Osteocyte (in vitro differentiated cells): Measurements from ENCODE around the gene LBX1. TPM values are rescaled to one million over a fixed set of nuclear protein-coding genes. Genes with fewer than 3 reads are reported as not detected.

Experiments used
- DNase-seq: peaks from one replicate; pipeline ENCODE4 v3.0.0; 2021; ENCODE audit warnings: mixed read lengths; ENCODE audit not compliant: unreplicated experiment; ENCODE audit errors: extremely low spot score
- H3K27ac Mint-ChIP-seq: one replicate; pipeline ENCODE4 v1.8.0; 2021; ENCODE audit warnings: mild to moderate bottlenecking, mixed read lengths; ENCODE audit not compliant: unreplicated experiment
- H3K27me3 Mint-ChIP-seq: one replicate; pipeline ENCODE4 v1.8.0; 2021; ENCODE audit warnings: mixed read lengths; ENCODE audit not compliant: unreplicated experiment
- H3K36me3 Mint-ChIP-seq: one replicate; pipeline ENCODE4 v1.8.0; 2021; ENCODE audit warnings: mixed read lengths; ENCODE audit not compliant: unreplicated experiment
- H3K4me1 Mint-ChIP-seq: one replicate; pipeline ENCODE4 v1.8.0; 2021; ENCODE audit warnings: mixed read lengths; ENCODE audit not compliant: unreplicated experiment
- H3K4me3 Mint-ChIP-seq: one replicate; pipeline ENCODE4 v1.8.0; 2021; ENCODE audit warnings: mild to moderate bottlenecking, moderate library complexity, mixed read lengths; ENCODE audit not compliant: unreplicated experiment
- H3K9me3 Mint-ChIP-seq: one replicate; pipeline ENCODE4 v1.8.0; 2021; ENCODE audit warnings: mixed read lengths; ENCODE audit not compliant: unreplicated experiment
- total RNA-seq: library from RNA; stranded (reverse); gene quantifications from 2 replicates; pipeline ENCODE4 v1.2.1, GENCODE V29; 2021
- TF ChIP-seq, protein P1 (sequence below): fragments of 200-600 bp; sonication (generic); IDR thresholded peaks from 2 replicates; pipeline ENCODE4 v1.5.0; 2021; ENCODE audit warnings: antibody characterized with exemption, mild to moderate bottlenecking, moderate library complexity

Gene LBX1
- total RNA-seq, 1 donor from 2014 or later = not detected

- Mint-ChIP-seq H3K36me3 (peaks cover 4% of the 10 kb centered on the region), H3K9me3 (no peaks in the 10 kb centered on the region), H3K4me1 (peaks cover 8% of the 10 kb centered on the region), H3K27ac (no peak overlapping the region), H3K4me3 (no peak overlapping the region), H3K27me3 (peaks cover 88% of the 10 kb centered on the region)
- TF ChIP-seq, protein P1, sequence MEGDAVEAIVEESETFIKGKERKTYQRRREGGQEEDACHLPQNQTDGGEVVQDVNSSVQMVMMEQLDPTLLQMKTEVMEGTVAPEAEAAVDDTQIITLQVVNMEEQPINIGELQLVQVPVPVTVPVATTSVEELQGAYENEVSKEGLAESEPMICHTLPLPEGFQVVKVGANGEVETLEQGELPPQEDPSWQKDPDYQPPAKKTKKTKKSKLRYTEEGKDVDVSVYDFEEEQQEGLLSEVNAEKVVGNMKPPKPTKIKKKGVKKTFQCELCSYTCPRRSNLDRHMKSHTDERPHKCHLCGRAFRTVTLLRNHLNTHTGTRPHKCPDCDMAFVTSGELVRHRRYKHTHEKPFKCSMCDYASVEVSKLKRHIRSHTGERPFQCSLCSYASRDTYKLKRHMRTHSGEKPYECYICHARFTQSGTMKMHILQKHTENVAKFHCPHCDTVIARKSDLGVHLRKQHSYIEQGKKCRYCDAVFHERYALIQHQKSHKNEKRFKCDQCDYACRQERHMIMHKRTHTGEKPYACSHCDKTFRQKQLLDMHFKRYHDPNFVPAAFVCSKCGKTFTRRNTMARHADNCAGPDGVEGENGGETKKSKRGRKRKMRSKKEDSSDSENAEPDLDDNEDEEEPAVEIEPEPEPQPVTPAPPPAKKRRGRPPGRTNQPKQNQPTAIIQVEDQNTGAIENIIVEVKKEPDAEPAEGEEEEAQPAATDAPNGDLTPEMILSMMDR = no peak
- no peak for DNase-seq
Measured at GRCh38 chr10:101236376-101237080, 7.3 kb upstream of the LBX1 start.

- Mint-ChIP-seq H3K9me3 (no peaks in the 10 kb centered on the region), H3K4me1 (peaks cover 8% of the 10 kb centered on the region), H3K4me3 (no peak overlapping the region), H3K36me3 (peaks cover 4% of the 10 kb centered on the region), H3K27me3 (peaks cover 92% of the 10 kb centered on the region), H3K27ac (no peak overlapping the region)
- no peak for DNase-seq
- TF ChIP-seq, protein P1 = no peak
Measured at GRCh38 chr10:101235766-101236165, 6.5 kb upstream of the LBX1 start.

DNA sequence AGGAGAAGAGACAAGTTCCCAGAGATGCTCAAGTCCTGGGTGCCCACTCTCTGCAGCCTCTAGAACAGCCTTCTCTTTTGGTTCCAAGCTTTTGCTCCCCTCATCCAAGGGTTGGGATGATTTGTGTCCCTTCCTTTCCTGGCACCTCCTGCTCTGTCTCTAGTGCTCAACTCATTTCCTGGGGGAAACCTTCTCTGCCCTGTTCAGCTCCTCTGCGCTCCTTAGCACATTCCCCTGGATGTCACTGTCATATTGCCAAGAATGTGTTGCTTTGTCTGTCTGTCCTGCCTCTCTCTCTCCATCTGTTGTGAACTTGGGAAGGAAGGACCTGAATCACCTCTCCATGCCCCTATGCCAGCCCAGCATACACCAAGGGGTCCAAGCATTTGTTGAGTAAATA lies 5.1 kb upstream of the LBX1 start:
- H3K36me3 Mint-ChIP-seq = peaks cover 7% of the 10 kb centered on the region
- DNase-seq = no peak
- TF ChIP-seq, protein P1 = no peak
- H3K4me3 Mint-ChIP-seq = no peak overlapping the region
- peaks cover 11% of the 10 kb centered on the region for H3K4me1 Mint-ChIP-seq
- no peaks in the 10 kb centered on the region for H3K9me3 Mint-ChIP-seq
- H3K27ac Mint-ChIP-seq = no peak overlapping the region
- peaks cover 83% of the 10 kb centered on the region for H3K27me3 Mint-ChIP-seq

DNA sequence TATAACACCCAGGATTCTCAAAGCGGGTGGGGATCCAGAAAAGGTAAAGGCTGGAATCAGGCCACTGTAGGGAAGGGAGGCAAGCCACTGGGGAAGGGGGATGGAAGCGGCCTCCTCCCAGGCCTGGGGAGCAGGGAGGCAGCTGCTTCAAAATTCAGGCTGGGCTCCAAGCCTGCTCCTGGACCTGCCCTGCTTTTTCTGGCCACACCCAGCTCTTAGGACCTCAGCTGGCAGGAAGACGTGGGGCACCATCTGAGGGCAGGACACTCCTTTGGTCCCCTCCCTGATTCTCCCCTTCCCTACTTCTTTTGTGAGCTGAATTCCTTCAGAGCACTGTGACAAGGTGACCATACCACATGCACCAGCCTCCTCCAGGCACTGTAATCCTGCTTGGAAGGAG lies 4.6 kb upstream of the LBX1 start:
- no peak overlapping the region for H3K27ac Mint-ChIP-seq
- DNase-seq = no peak
- no peaks in the 10 kb centered on the region for H3K9me3 Mint-ChIP-seq
- H3K4me3 Mint-ChIP-seq = no peak overlapping the region
- H3K4me1 Mint-ChIP-seq = peaks cover 15% of the 10 kb centered on the region
- TF ChIP-seq, protein P1 = no peak
- H3K36me3 Mint-ChIP-seq = peaks cover 7% of the 10 kb centered on the region
- peaks cover 82% of the 10 kb centered on the region for H3K27me3 Mint-ChIP-seq

GRCh38 chr10:101233443-101233842 lies 4.2 kb upstream of the LBX1 start:
- peaks cover 15% of the 10 kb centered on the region for H3K4me1 Mint-ChIP-seq
- DNase-seq = no peak
- TF ChIP-seq, protein P1 = no peak
- H3K27me3 Mint-ChIP-seq = peaks cover 81% of the 10 kb centered on the region
- no peak overlapping the region for H3K4me3 Mint-ChIP-seq
- no peaks in the 10 kb centered on the region for H3K9me3 Mint-ChIP-seq
- no peak overlapping the region for H3K27ac Mint-ChIP-seq
- peaks cover 7% of the 10 kb centered on the region for H3K36me3 Mint-ChIP-seq
